HG03025 (cell line): Measurements from ENCODE around the gene RGL2.

ENCODE experiments used
- ATAC-seq: cut with Tn5 transposase; IDR thresholded peaks from one replicate; pipeline ENCODE4 v1.9.1; 2021; ENCODE audit warnings: mild to moderate bottlenecking, moderate library complexity; ENCODE audit not compliant: unreplicated experiment, low FRiP score

The RGL2 gene

GRCh38 chr6:33316603-33317418 lies 18.1 kb upstream of the RGL2 start:
- no peak for ATAC-seq

GRCh38 chr6:33315793-33316602 lies 17.3 kb upstream of the RGL2 start:
- no peak for ATAC-seq

GRCh38 chr6:33314943-33315792 lies 16.4 kb upstream of the RGL2 start:
- no peak for ATAC-seq

GRCh38 chr6:33314515-33314942 lies 15.8 kb upstream of the RGL2 start:
- ATAC-seq: no peak

GRCh38 chr6:33313709-33314514 lies 15.2 kb upstream of the RGL2 start, which contains the start of gene TAPBP:
Gene TAPBP, minus strand, starts transcription at chr6:33314078. Its CDS starts 37 bp downstream, at chr6:33314041.
- no peak for ATAC-seq

- ATAC-seq: no peak
Observed at GRCh38 chr6:33313105-33313708, 14.5 kb upstream of the RGL2 start.

GRCh38 chr6:33312361-33313104 lies 13.8 kb upstream of the RGL2 start:
- no peak for ATAC-seq

- ATAC-seq: no peak
Observed at GRCh38 chr6:33306356-33306755, 7.6 kb upstream of the RGL2 start.

- ATAC-seq: no peak
Observed at GRCh38 chr6:33305052-33305451, 6.3 kb upstream of the RGL2 start.

- no peak for ATAC-seq
Observed at GRCh38 chr6:33304216-33304615, 5.5 kb upstream of the RGL2 start.

GRCh38 chr6:33301877-33302276 lies 3.1 kb upstream of the RGL2 start:
- ATAC-seq: no peak

- ATAC-seq: peak; percentile 80
Observed at GRCh38 chr6:33299237-33299944, 649 bp upstream of the RGL2 start.

- ATAC-seq: no peak
Observed at GRCh38 chr6:33297956-33298772, 578 bp downstream of the RGL2 start.

GRCh38 chr6:33297406-33297955 lies 1.3 kb downstream of the RGL2 start:
- ATAC-seq: no peak

GRCh38 chr6:33296797-33297405 lies 1.8 kb downstream of the RGL2 start:
- no peak for ATAC-seq

GRCh38 chr6:33295621-33296369 lies 2.9 kb downstream of the RGL2 start:
- ATAC-seq: no peak
